GM21737 (cell line): ENCODE data around the gene SLC41A3.
"Not testable (repeated sequence)": the region's sequence is repeated elsewhere in the genome, so short reads cannot be mapped to it uniquely, and the experiment has no call there.

Experiments
- ATAC-seq: cut with Tn5 transposase; IDR thresholded peaks from one replicate; pipeline ENCODE4 v1.9.1; 2021; ENCODE audit warnings: mild to moderate bottlenecking, moderate library complexity; ENCODE audit not compliant: unreplicated experiment

The SLC41A3 gene

GRCh38 chr3:126056681-126057500, 27.0 kb downstream of the SLC41A3 start:
- ATAC-seq, result no peak

GRCh38 chr3:126056088-126056487, 27.8 kb downstream of the SLC41A3 start:
- no peak for ATAC-seq

- ATAC-seq, result no peak
Observed at GRCh38 chr3:126054870-126055269, 29.1 kb downstream of the SLC41A3 start.

- no peak for ATAC-seq
Observed at GRCh38 chr3:126053949-126054569, 29.9 kb downstream of the SLC41A3 start.

GRCh38 chr3:126053513-126053912, 30.4 kb downstream of the SLC41A3 start:
- no peak for ATAC-seq

GRCh38 chr3:126052196-126053058, 31.5 kb downstream of the SLC41A3 start:
- no peak for ATAC-seq

DNA sequence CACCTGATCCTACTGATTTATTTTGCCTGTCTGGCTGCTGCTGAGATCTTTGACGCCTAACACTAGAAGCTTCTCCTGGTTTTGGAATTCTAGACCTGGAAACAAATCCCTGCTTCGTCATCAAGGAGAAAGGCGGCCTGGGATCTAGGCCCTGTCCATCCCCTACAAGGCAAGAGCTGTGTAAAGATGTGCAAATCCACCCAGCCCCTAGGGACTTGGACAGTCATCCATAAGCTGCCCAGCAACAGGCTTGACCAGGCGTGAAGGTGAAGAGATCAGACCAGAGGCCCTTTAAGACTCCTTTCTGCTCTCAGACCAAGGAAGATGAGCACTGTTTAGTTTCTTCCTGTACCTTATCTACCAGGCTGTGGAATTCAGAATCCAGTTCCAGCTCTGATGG, 32.2 kb downstream of the SLC41A3 start:
- ATAC-seq, result no peak

- no peak for ATAC-seq
Observed at GRCh38 chr3:126051234-126051633, 32.7 kb downstream of the SLC41A3 start.

DNA sequence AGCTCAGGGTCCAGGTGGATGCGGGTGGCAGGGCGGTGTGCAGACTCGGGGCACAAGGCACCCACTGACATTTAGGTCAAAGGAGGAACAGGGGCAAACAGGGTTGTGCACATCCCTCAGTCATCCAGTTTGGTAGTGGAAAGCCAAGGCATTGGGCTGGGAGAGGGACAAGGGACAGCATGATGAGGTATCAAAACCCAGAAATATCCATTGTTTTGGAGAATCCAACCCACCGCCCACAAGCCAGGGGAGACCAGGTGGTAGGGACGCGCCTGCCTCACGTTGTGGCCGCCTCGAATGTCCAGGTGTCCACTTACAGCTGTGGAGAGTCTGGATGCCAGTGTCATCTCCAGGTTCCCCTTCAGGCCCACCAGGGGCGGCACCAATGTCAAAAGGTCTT, 33.3 kb downstream of the SLC41A3 start:
- no peak for ATAC-seq

GRCh38 chr3:126050050-126050392, 33.9 kb downstream of the SLC41A3 start:
- no peak for ATAC-seq

- ATAC-seq, result no peak
Observed at GRCh38 chr3:126049289-126050049, 34.5 kb downstream of the SLC41A3 start.

DNA sequence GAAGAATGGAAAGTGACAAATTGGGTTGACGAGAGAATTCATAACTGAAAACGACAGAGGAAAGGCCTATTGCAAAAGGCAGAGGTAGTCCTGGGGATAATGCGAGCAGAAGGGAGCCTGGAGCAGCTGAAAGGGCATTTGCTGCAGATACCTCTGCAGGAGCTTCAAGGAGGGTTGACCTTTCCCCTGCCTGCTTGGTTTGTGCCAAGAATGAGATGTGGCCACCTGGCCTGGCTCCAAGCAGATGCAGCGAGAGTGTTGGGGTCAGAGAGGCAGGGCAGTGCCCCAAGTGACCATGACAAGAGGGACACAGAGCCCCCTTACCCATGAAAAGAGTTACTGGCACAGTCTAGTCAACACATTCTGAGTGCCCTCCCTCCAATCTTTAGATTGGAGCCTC, 43.5 kb downstream of the SLC41A3 start:
- ATAC-seq, result no peak

DNA sequence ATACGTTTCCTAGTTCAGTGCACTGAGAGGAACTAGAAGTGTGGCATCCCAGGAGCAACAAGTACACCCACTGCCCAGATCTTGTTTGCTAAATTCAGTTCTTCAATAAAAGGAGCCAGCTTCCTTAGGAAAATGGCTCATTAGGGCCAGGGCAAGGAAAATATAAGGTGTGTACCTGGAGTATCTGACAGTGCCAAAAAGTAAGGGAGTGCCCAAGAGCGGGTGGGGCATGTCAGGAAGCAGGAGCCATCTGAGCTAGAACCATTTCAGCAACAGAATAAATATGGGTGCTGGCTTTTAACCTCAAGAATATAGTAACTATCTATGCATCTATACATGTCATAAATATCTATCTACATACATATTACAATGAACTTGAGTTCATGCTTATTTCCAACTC, 44.1 kb downstream of the SLC41A3 start:
- ATAC-seq, result no peak

GRCh38 chr3:126038791-126039190, 45.1 kb downstream of the SLC41A3 start:
- ATAC-seq, result not testable (repeated sequence)

GRCh38 chr3:126036056-126036549, 47.8 kb downstream of the SLC41A3 start:
- ATAC-seq, result no peak

DNA sequence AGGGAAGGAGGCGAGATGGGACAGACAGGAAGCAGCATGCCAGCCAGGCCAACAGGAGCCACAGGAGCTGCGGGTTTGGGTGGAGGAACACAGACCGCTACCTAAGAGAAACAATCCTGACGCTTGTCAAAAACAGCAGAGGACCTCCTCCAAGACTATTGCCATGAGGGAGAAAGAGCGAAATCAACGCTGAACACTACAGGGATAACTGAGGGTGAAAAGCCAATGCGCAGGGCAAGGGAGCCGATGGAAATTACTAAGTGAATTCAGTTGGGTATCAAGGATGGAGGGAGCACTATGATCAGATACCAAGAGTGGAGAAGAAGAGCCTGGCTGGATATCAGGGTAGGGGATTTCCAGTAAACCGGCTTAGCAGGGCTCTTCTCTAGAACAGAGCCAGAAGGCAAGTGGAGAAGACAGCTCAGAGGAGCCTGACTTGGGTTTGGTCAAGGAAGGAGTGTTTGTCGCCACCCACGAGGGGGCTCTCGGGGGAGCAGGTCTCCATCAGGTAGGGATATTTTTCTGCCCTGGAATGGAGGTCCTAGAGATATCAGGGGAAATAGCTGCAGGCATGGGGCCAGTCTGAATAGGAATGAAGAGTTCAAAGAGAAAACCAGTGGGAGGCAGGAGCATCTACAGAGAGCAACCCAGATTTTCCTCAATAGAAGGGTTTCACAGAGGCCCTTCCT, 48.4 kb downstream of the SLC41A3 start:
- no peak for ATAC-seq

- no peak for ATAC-seq
Observed at GRCh38 chr3:126034481-126035361, 49.2 kb downstream of the SLC41A3 start.

GRCh38 chr3:126033765-126034164, 50.2 kb downstream of the SLC41A3 start:
- no peak for ATAC-seq

DNA sequence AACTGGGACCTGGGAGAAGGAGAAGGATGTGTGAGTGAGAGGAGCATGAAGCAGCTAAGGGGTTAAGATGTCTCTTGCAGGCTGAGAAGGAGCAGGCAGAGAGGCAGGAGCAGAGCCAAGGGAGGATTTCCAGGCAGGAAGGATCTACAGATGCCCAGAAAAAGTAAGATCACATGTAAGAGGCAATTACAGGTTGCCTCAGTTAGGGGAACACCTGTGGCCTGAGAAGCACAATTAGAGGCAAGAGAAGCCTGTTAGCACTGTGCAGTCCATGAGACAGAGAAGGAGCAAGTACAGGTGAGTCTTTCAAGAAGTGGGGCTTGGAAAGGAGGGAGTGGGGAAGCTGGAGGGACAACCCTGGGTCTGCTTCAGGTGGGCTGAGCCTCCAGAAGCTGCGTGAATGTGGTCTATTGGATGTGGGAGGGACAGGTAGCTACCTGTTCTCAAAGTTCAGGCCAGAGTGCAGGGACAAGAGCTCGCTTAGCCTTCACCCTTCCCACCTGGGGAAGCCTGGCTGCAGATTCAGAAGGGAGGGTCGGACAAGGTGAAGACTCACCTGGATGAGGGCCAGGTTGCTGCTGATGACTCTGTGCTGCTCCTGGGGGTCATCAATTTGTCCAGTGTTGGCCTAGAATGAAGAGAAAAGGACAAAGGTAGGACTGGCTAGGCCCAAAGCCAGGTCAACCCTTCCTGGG, 50.7 kb downstream of the SLC41A3 start:
- ATAC-seq, result no peak
